Neutrophil (primary cell): ENCODE results near the gene MXI1.
A peak's percentile ranks its signal among the peaks of the same experiment; 100 is the strongest.

Experiments
- H3K27ac ChIP-seq: fragments of 200-600 bp; sonication (generic); 2 replicates; pipeline ENCODE4 v1.5.1; 2016; ENCODE audit warnings: mild to moderate bottlenecking, moderate library complexity
- H3K27me3 ChIP-seq: fragments of 200-600 bp; sonication (generic); 2 replicates; pipeline ENCODE4 v1.6.0; 2016; ENCODE audit warnings: mild to moderate bottlenecking
- H3K36me3 ChIP-seq: fragments of 200-600 bp; sonication (generic); 2 replicates; pipeline ENCODE4 v1.5.1; 2017
- H3K4me1 ChIP-seq, 2 experiments: fragments of 200-600 bp in 1 of 2; sonication (generic) in 1 of 2; 1 replicate in 1 of 2; 2 replicates in 1 of 2; pipeline versions ENCODE4 v1.5.1 to v1.6.1; 2013 to 2016; ENCODE audit warnings: low read depth in 1 of 2, low read length in 1 of 2, mild to moderate bottlenecking in 1 of 2, moderate library complexity in 1 of 2; ENCODE audit not compliant: control insufficient read depth in 1 of 2, insufficient read depth in 1 of 2
- H3K4me3 ChIP-seq, 2 experiments: fragments of 200-600 bp in 1 of 2; sonication (generic) in 1 of 2; 1 replicate in 1 of 2; 2 replicates in 1 of 2; pipeline ENCODE4 v1.5.1; 2013 to 2016; ENCODE audit warnings: low read depth in 1 of 2, low read length in 1 of 2, mild to moderate bottlenecking in 1 of 2, moderate library complexity in 1 of 2
- H3K9me3 ChIP-seq: fragments of 200-600 bp; sonication (generic); 2 replicates; pipeline ENCODE4 v1.5.1; 2016
- CTCF ChIP-seq: fragments of 200-600 bp; sonication (generic); IDR thresholded peaks from 2 replicates; pipeline ENCODE4 v1.5.1; 2016; ENCODE audit warnings: antibody characterized with exemption

Gene MXI1

GRCh38 chr10:110237894-110238480 is 30.6 kb downstream of the MXI1 start:
- no peaks in the 10 kb centered on the region for H3K27me3 ChIP-seq
- H3K36me3 ChIP-seq, result peaks cover 4% of the 10 kb centered on the region
- H3K4me1 ChIP-seq, result peaks cover 10 to 12% of the 10 kb centered on the region in 2 experiments
- no peak overlapping the region for H3K27ac ChIP-seq
- no peaks in the 10 kb centered on the region for H3K9me3 ChIP-seq
- H3K4me3 ChIP-seq, result no peak overlapping the region
- TF ChIP-seq CTCF, result no peak

GRCh38 chr10:110239892-110240291 is 32.5 kb downstream of the MXI1 start:
- Histone ChIP-seq H3K27me3 (no peaks in the 10 kb centered on the region), H3K4me1 (peaks cover 10 to 12% of the 10 kb centered on the region in 2 experiments), H3K27ac (no peak overlapping the region), H3K4me3 (no peak overlapping the region), H3K36me3 (peaks cover 5% of the 10 kb centered on the region), H3K9me3 (no peaks in the 10 kb centered on the region)
- no peak for TF ChIP-seq CTCF

- Histone ChIP-seq H3K36me3 (peaks cover 12% of the 10 kb centered on the region), H3K27me3 (no peaks in the 10 kb centered on the region), H3K27ac (peak overlapping the region; percentile 54), H3K4me3 (no peak overlapping the region), H3K9me3 (no peaks in the 10 kb centered on the region), H3K4me1 (peaks cover 10 to 12% of the 10 kb centered on the region in 2 experiments)
- no peak for TF ChIP-seq CTCF
Measured at GRCh38 chr10:110241407-110241806, 34.0 kb downstream of the MXI1 start.

- H3K36me3 ChIP-seq, result peaks cover 12% of the 10 kb centered on the region
- peaks cover 10 to 12% of the 10 kb centered on the region in 2 experiments for H3K4me1 ChIP-seq
- TF ChIP-seq CTCF, result no peak
- no peaks in the 10 kb centered on the region for H3K27me3 ChIP-seq
- H3K27ac ChIP-seq, result peak overlapping the region; percentile 54
- no peak overlapping the region for H3K4me3 ChIP-seq
- H3K9me3 ChIP-seq, result no peaks in the 10 kb centered on the region
Measured at GRCh38 chr10:110241841-110242240, 34.4 kb downstream of the MXI1 start.

GRCh38 chr10:110242511-110242910 is 35.1 kb downstream of the MXI1 start:
- no peak overlapping the region for H3K27ac ChIP-seq
- H3K9me3 ChIP-seq, result no peaks in the 10 kb centered on the region
- H3K4me1 ChIP-seq, result peaks cover 10 to 12% of the 10 kb centered on the region in 2 experiments
- no peak overlapping the region for H3K4me3 ChIP-seq
- no peaks in the 10 kb centered on the region for H3K27me3 ChIP-seq
- TF ChIP-seq CTCF, result no peak
- H3K36me3 ChIP-seq, result peaks cover 12% of the 10 kb centered on the region
